HEK293 (cell line): ENCODE data around the gene MYLK4.
"Not testable (repeated sequence)": the region's sequence is repeated elsewhere in the genome, so short reads cannot be mapped to it uniquely, and the experiment has no call there.

Source experiments
- CTCF ChIA-PET: fragments of 350-600 bp; formaldehyde crosslinking; extraction: SDS; loops from one replicate; lab custom pipeline; 2021; ENCODE audit warnings: antibody characterized with exemption; lab: Yijun Ruan, JAX
- POLR2A ChIA-PET: fragments of 300-600 bp; formaldehyde crosslinking; extraction: SDS; loops from one replicate; lab custom pipeline; 2020; ENCODE audit warnings: antibody characterized with exemption, inconsistent platforms; lab: Yijun Ruan, JAX
- H3K27ac ChIP-seq: fragments of 200-500 bp; sonication (Bioruptor generic); 2 replicates; pipeline ENCODE4 v1.5.1; 2014; ENCODE audit warnings: low read depth, low read length, control low read depth, inconsistent platforms; ENCODE audit errors: extremely low read depth
- H3K36me3 ChIP-seq, 2 experiments: fragments of 200-500 bp in 1 of 2; sonication (Bioruptor generic) in 1 of 2; 1 replicate in 1 of 2; 2 replicates in 1 of 2; pipeline ENCODE4 v1.5.1; 2014 to 2017; ENCODE audit warnings: inconsistent platforms in 2 of 2, low read length in 2 of 2; ENCODE audit not compliant: control insufficient read depth in 2 of 2, insufficient read depth in 1 of 2
- H3K4me1 ChIP-seq: fragments of 200-500 bp; sonication (Bioruptor generic); 2 replicates; pipeline ENCODE4 v1.5.1; 2014; ENCODE audit warnings: mild to moderate bottlenecking, low read length, inconsistent platforms; ENCODE audit not compliant: control insufficient read depth, insufficient read depth
- H3K4me3 ChIP-seq: 2 replicates; pipeline ENCODE4 v1.5.1; 2011; ENCODE audit warnings: low read depth, mild to moderate bottlenecking, control low read depth, low read length, moderate library complexity
- H3K9me3 ChIP-seq: fragments of 200-500 bp; sonication (Bioruptor generic); 2 replicates; pipeline ENCODE4 v1.5.1; 2014; ENCODE audit warnings: low read depth, low read length, inconsistent platforms; ENCODE audit not compliant: control insufficient read depth, insufficient read depth
- PATZ1 ChIP-seq: fragments of 450-650 bp; formaldehyde crosslinking; IDR thresholded peaks from 2 replicates; pipeline ENCODE4 v1.5.1; 2016; ENCODE audit warnings: missing biosample characterization, missing genetic modification characterization
- PRDM10 ChIP-seq: fragments of 450-650 bp; formaldehyde crosslinking; IDR thresholded peaks from 2 replicates; pipeline ENCODE4 v1.5.1; 2016; ENCODE audit warnings: missing biosample characterization, missing genetic modification characterization
- YY2 ChIP-seq: fragments of 450-650 bp; formaldehyde crosslinking; IDR thresholded peaks from 2 replicates; pipeline ENCODE4 v1.5.1; 2016; ENCODE audit warnings: missing biosample characterization, missing genetic modification characterization
- ZBTB6 ChIP-seq: fragments of 450-650 bp; formaldehyde crosslinking; IDR thresholded peaks from 2 replicates; pipeline ENCODE4 v1.5.1; 2017; ENCODE audit warnings: missing biosample characterization, missing genetic modification characterization
- ZNF514 ChIP-seq: fragments of 450-650 bp; formaldehyde crosslinking; IDR thresholded peaks from 2 replicates; pipeline ENCODE4 v1.5.1; 2016; ENCODE audit warnings: missing biosample characterization, missing genetic modification characterization
- ZNF560 ChIP-seq: fragments of 450-650 bp; formaldehyde crosslinking; IDR thresholded peaks from 2 replicates; pipeline ENCODE4 v1.5.1; 2017; ENCODE audit warnings: missing biosample characterization, missing genetic modification characterization, borderline replicate concordance
- ZNF639 ChIP-seq: fragments of 450-650 bp; formaldehyde crosslinking; IDR thresholded peaks from 2 replicates; pipeline ENCODE4 v1.5.1; 2016; ENCODE audit warnings: missing biosample characterization, missing genetic modification characterization
- ZNF654 ChIP-seq: fragments of 450-650 bp; formaldehyde crosslinking; IDR thresholded peaks from 2 replicates; pipeline ENCODE4 v1.5.1; 2016; ENCODE audit warnings: low read depth, missing biosample characterization, missing genetic modification characterization
- ZNF76 ChIP-seq: fragments of 450-650 bp; formaldehyde crosslinking; IDR thresholded peaks from 2 replicates; pipeline ENCODE4; 2016; ENCODE audit warnings: low read depth, missing biosample characterization, missing genetic modification characterization, borderline replicate concordance

The MYLK4 gene

GRCh38 chr6:2762868-2763267 is 12.1 kb upstream of the MYLK4 start:
- H3K36me3 ChIP-seq, H3K4me3 ChIP-seq, H3K9me3 ChIP-seq, H3K27ac ChIP-seq, POLR2A ChIA-PET, H3K4me1 ChIP-seq: not testable (repeated sequence)
- CTCF ChIA-PET, result interaction anchor here (0.9 to 3.8 kb wide), 4 partner anchors 13 to 95 kb away, joined by 3 to 51 read pairs (median 4); partner anchors contain the start of gene MYLK4
- 0 out of 2 replicates have a peak, but pooled peaks have one; percentile 43 for TF ChIP-seq ZBTB6 (tag by site-specific recombination)

- H3K27ac ChIP-seq, result no peak overlapping the region
- H3K36me3 ChIP-seq, result no peaks in the 10 kb centered on the region
- ChIA-PET POLR2A (no interaction called here), CTCF (interaction anchor here (0.6 to 3.8 kb wide), 10 partner anchors 8 to 358 kb away, joined by 3 to 60 read pairs (median 4); partner anchors contain the start of gene MYLK4)
- no peaks in the 10 kb centered on the region for H3K4me1 ChIP-seq
- no peak for TF ChIP-seq YY2
- TF ChIP-seq PRDM10 (tag by site-specific recombination), result no peak
- TF ChIP-seq ZNF514 (tag by site-specific recombination), result no peak
- TF ChIP-seq PATZ1 (tag by site-specific recombination), result no peak
- TF ChIP-seq ZNF560 (tag by site-specific recombination), result no peak
- TF ChIP-seq ZNF654 (tag by site-specific recombination), result peak; percentile 43
- no peaks in the 10 kb centered on the region for H3K9me3 ChIP-seq
- H3K4me3 ChIP-seq, result no peak overlapping the region
Observed at GRCh38 chr6:2760882-2761842, 10.4 kb upstream of the MYLK4 start.

GRCh38 chr6:2758980-2759379 is 8.3 kb upstream of the MYLK4 start:
- no peaks in the 10 kb centered on the region for H3K36me3 ChIP-seq
- CTCF ChIA-PET, result interaction anchor here (0.7 to 3.4 kb wide), 7 partner anchors 9 to 124 kb away, joined by 3 to 60 read pairs (median 5); partner anchors contain the start of gene MYLK4
- no peak overlapping the region for H3K4me3 ChIP-seq
- POLR2A ChIA-PET, result no interaction called here
- no peak overlapping the region for H3K27ac ChIP-seq
- H3K9me3 ChIP-seq, result no peaks in the 10 kb centered on the region
- TF ChIP-seq ZNF639 (tag by site-specific recombination), result no peak
- no peak for TF ChIP-seq ZNF76 (tag by site-specific recombination)
- H3K4me1 ChIP-seq, result no peaks in the 10 kb centered on the region
